ENCODE results near the gene IMPDH1. TPM values are rescaled to one million over a fixed set of nuclear protein-coding genes. Genes with fewer than 3 reads are reported as not detected.
"Not testable (repeated sequence)": the region's sequence is repeated elsewhere in the genome, so short reads cannot be mapped to it uniquely, and the experiment has no call there.

Gene IMPDH1
- polyA plus RNA-seq (2013) = 37.5 TPM

GRCh38 chr7:128409596-128410450, at the start of gene IMPDH1:
Gene IMPDH1, minus strand, starts transcription at chr7:128409982. Its CDS starts 81 bp downstream, at chr7:128409901.
- peak; percentile 65 to 87 (median 84) for DNase-seq
- Histone ChIP-seq H3K27ac (ENCODE audit: insufficient read depth in 1 of 2, low read depth in 1 of 2, low read length in 2 of 2, poor library complexity in 1 of 2, severe bottlenecking in 2 of 2) (peak within 1 kb of the TSS in 1 of 2 experiments; percentile 57), H3K4me3 (ENCODE audit: control insufficient read depth in 1 of 7, extremely low read depth in 1 of 7, insufficient read depth in 4 of 7, low read depth in 2 of 7, low read length in 6 of 7) (peak within 1 kb of the TSS; percentile 73 to 91 (median 78)), H3K27me3 (replicated peaks in 2 of 5; ENCODE audit: control insufficient read depth in 4 of 5, insufficient read depth in 5 of 5, low read length in 4 of 5) (no peaks in the 10 kb centered on the region), H3K9me3 (ENCODE audit: control extremely low read depth in 1 of 5, control insufficient read depth in 4 of 5, insufficient read depth in 2 of 5, low read depth in 1 of 5, low read length in 4 of 5) (peaks cover 0 to 4% (median 0%) of the 10 kb centered on the region in 5 experiments), H3K4me1 (ENCODE audit: control extremely low read depth in 1 of 4, control insufficient read depth in 4 of 4, insufficient read depth in 4 of 4, low read length in 3 of 4) (peaks cover 9 to 51% (median 49%) of the 10 kb centered on the region in 4 experiments), H3K36me3 (ENCODE audit: control insufficient read depth in 4 of 4, insufficient read depth in 4 of 4, low read length in 3 of 4) (no peaks in the 10 kb centered on the region)
- CTCF ChIA-PET = interaction anchor here (1.4 to 67.2 kb wide), 5 partner anchors 1 to 62 kb away, joined by 4 to 1829 read pairs (median 12); partner anchors contain the start of genes IMPDH1 and PRRT4
- POLR2A ChIA-PET = no interaction called here
- WGBS (ENCODE audit: insufficient coverage) = 0% methylated on average over 69 of the region's 87 CpGs

GRCh38 chr7:128459394-128459878, 49.7 kb upstream of the IMPDH1 start:
- peaks cover 0 to 9% (median 3%) of the 10 kb centered on the region in 4 experiments for H3K36me3 ChIP-seq (ENCODE audit: control insufficient read depth in 4 of 4, insufficient read depth in 4 of 4, low read length in 3 of 4)
- 0% methylated on average over 2 of the region's 5 CpGs for WGBS (ENCODE audit: insufficient coverage)

DNA sequence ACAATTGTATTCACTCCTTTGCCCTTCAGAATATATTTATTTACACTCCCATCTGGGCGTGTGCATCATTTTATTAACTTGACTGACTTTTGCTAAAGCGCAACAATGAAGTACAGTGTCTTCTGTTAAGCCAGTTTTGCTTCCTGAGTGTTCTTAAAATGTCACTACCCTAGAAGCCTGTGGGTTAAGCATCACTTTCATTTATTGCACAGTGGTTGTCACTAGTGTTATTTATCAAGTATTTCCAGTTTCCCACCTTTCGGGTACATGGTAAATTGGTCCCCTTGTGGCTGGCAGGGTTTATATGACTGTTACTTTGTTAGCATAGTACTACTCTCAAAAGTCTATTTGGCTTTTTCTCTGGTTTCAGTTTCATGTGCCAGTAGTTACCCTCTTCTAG, 49.2 kb upstream of the IMPDH1 start:
- H3K27ac ChIP-seq (ENCODE audit: insufficient read depth in 1 of 2, low read depth in 1 of 2, low read length in 2 of 2, poor library complexity in 1 of 2, severe bottlenecking in 2 of 2) = no peak overlapping the region
- no peaks in the 10 kb centered on the region for H3K27me3 ChIP-seq (replicated peaks in 2 of 5; ENCODE audit: control insufficient read depth in 4 of 5, insufficient read depth in 5 of 5, low read length in 4 of 5)
- WGBS (ENCODE audit: insufficient coverage) = 86% methylated on average over 2 of the region's 3 CpGs
- ChIA-PET CTCF (interaction anchor here (1.0 to 4.2 kb wide), 12 partner anchors 10 to 113 kb away, joined by 3 to 273 read pairs (median 5); partner anchors contain the start of gene RBM28), POLR2A (no interaction called here)
- H3K4me1 ChIP-seq (ENCODE audit: control extremely low read depth in 1 of 4, control insufficient read depth in 4 of 4, insufficient read depth in 4 of 4, low read length in 3 of 4) = peaks cover 7 to 32% (median 21%) of the 10 kb centered on the region in 4 experiments
- H3K36me3 ChIP-seq (ENCODE audit: control insufficient read depth in 4 of 4, insufficient read depth in 4 of 4, low read length in 3 of 4) = peaks cover 0 to 9% (median 3%) of the 10 kb centered on the region in 4 experiments
- no peaks in the 10 kb centered on the region for H3K9me3 ChIP-seq (ENCODE audit: control extremely low read depth in 1 of 5, control insufficient read depth in 4 of 5, insufficient read depth in 2 of 5, low read depth in 1 of 5, low read length in 4 of 5)
- DNase-seq = no peak
- no peak overlapping the region for H3K4me3 ChIP-seq (ENCODE audit: control insufficient read depth in 1 of 7, extremely low read depth in 1 of 7, insufficient read depth in 4 of 7, low read depth in 2 of 7, low read length in 6 of 7)

More at GRCh38 chr7:128459394-128459878, 49.7 kb upstream of the IMPDH1 start:
- ChIA-PET CTCF (interaction anchor here (0.7 to 4.2 kb wide), 24 partner anchors 11 to 113 kb away, joined by 3 to 273 read pairs (median 5); partner anchors contain the start of gene RBM28), POLR2A (interaction anchor here (1.0 to 1.1 kb wide), 2 partner anchors 31 to 34 kb away, joined by 3 to 4 read pairs; no protein-coding TSS in a partner anchor)
- Histone ChIP-seq H3K27ac (ENCODE audit: insufficient read depth in 1 of 2, low read depth in 1 of 2, low read length in 2 of 2, poor library complexity in 1 of 2, severe bottlenecking in 2 of 2) (no peak overlapping the region), H3K4me3 (ENCODE audit: control insufficient read depth in 1 of 7, extremely low read depth in 1 of 7, insufficient read depth in 4 of 7, low read depth in 2 of 7, low read length in 6 of 7) (peak overlapping the region in 1 of 7 experiments; percentile 52), H3K4me1 (ENCODE audit: control extremely low read depth in 1 of 4, control insufficient read depth in 4 of 4, insufficient read depth in 4 of 4, low read length in 3 of 4) (peaks cover 7 to 32% (median 21%) of the 10 kb centered on the region in 4 experiments), H3K9me3 (ENCODE audit: control extremely low read depth in 1 of 5, control insufficient read depth in 4 of 5, insufficient read depth in 2 of 5, low read depth in 1 of 5, low read length in 4 of 5) (no peaks in the 10 kb centered on the region), H3K27me3 (replicated peaks in 2 of 5; ENCODE audit: control insufficient read depth in 4 of 5, insufficient read depth in 5 of 5, low read length in 4 of 5) (no peaks in the 10 kb centered on the region)
- DNase-seq = peak; percentile 76 to 90 (median 85)

GRCh38 chr7:128457385-128457784, 47.6 kb upstream of the IMPDH1 start:
- H3K36me3 ChIP-seq (ENCODE audit: control insufficient read depth in 4 of 4, insufficient read depth in 4 of 4, low read length in 3 of 4); H3K9me3 ChIP-seq (ENCODE audit: control extremely low read depth in 1 of 5, control insufficient read depth in 4 of 5, insufficient read depth in 2 of 5, low read depth in 1 of 5, low read length in 4 of 5); H3K27me3 ChIP-seq (replicated peaks in 2 of 5; ENCODE audit: control insufficient read depth in 4 of 5, insufficient read depth in 5 of 5, low read length in 4 of 5); DNase-seq; POLR2A ChIA-PET; H3K27ac ChIP-seq (ENCODE audit: insufficient read depth in 1 of 2, low read depth in 1 of 2, low read length in 2 of 2, poor library complexity in 1 of 2, severe bottlenecking in 2 of 2): not testable (repeated sequence)
- peaks cover 7 to 32% (median 21%) of the 10 kb centered on the region in 4 experiments for H3K4me1 ChIP-seq (ENCODE audit: control extremely low read depth in 1 of 4, control insufficient read depth in 4 of 4, insufficient read depth in 4 of 4, low read length in 3 of 4)
- H3K4me3 ChIP-seq (ENCODE audit: control insufficient read depth in 1 of 7, extremely low read depth in 1 of 7, insufficient read depth in 4 of 7, low read depth in 2 of 7, low read length in 6 of 7) = peak overlapping the region in 1 of 7 experiments; percentile 98
- 98% methylated on average over 5 of the region's 6 CpGs for WGBS (ENCODE audit: insufficient coverage)
- CTCF ChIA-PET = interaction anchor here (0.9 to 2.1 kb wide), 8 partner anchors 12 to 110 kb away, joined by 3 to 33 read pairs (median 3); no protein-coding TSS in a partner anchor

GRCh38 chr7:128456255-128456725, 46.5 kb upstream of the IMPDH1 start:
- Histone ChIP-seq H3K36me3 (ENCODE audit: control insufficient read depth in 4 of 4, insufficient read depth in 4 of 4, low read length in 3 of 4) (peaks cover 0 to 9% (median 3%) of the 10 kb centered on the region in 4 experiments), H3K4me3 (ENCODE audit: control insufficient read depth in 1 of 7, extremely low read depth in 1 of 7, insufficient read depth in 4 of 7, low read depth in 2 of 7, low read length in 6 of 7) (peak overlapping the region; percentile 77 to 98 (median 88)), H3K4me1 (ENCODE audit: control extremely low read depth in 1 of 4, control insufficient read depth in 4 of 4, insufficient read depth in 4 of 4, low read length in 3 of 4) (peaks cover 7 to 32% (median 21%) of the 10 kb centered on the region in 4 experiments), H3K27me3 (replicated peaks in 2 of 5; ENCODE audit: control insufficient read depth in 4 of 5, insufficient read depth in 5 of 5, low read length in 4 of 5) (peaks cover 0 to 4% (median 0%) of the 10 kb centered on the region in 5 experiments), H3K27ac (ENCODE audit: insufficient read depth in 1 of 2, low read depth in 1 of 2, low read length in 2 of 2, poor library complexity in 1 of 2, severe bottlenecking in 2 of 2) (peak overlapping the region in 1 of 2 experiments; percentile 67), H3K9me3 (ENCODE audit: control extremely low read depth in 1 of 5, control insufficient read depth in 4 of 5, insufficient read depth in 2 of 5, low read depth in 1 of 5, low read length in 4 of 5) (no peaks in the 10 kb centered on the region)
- POLR2A ChIA-PET = no interaction called here
- CTCF ChIA-PET = interaction anchor here (2.1 to 5.6 kb wide), 2 partner anchors 28 to 29 kb away, joined by 33 to 56 read pairs; no protein-coding TSS in a partner anchor
- no peak for DNase-seq
- WGBS (ENCODE audit: insufficient coverage) = 0% methylated on average over 1 of the region's 5 CpGs

GRCh38 chr7:128455543-128456254, 45.9 kb upstream of the IMPDH1 start, which contains the start of gene HILPDA:
Gene HILPDA, plus strand, starts transcription at chr7:128455878. Its CDS starts 1,391 bp downstream, at chr7:128457269.
- CTCF ChIA-PET = interaction anchor here (0.7 to 5.6 kb wide), 6 partner anchors 12 to 112 kb away, joined by 3 to 56 read pairs (median 4); partner anchors contain the start of gene RBM28
- Histone ChIP-seq H3K36me3 (ENCODE audit: control insufficient read depth in 4 of 4, insufficient read depth in 4 of 4, low read length in 3 of 4) (peaks cover 0 to 9% (median 3%) of the 10 kb centered on the region in 4 experiments), H3K4me1 (ENCODE audit: control extremely low read depth in 1 of 4, control insufficient read depth in 4 of 4, insufficient read depth in 4 of 4, low read length in 3 of 4) (peaks cover 7 to 32% (median 21%) of the 10 kb centered on the region in 4 experiments), H3K27ac (ENCODE audit: insufficient read depth in 1 of 2, low read depth in 1 of 2, low read length in 2 of 2, poor library complexity in 1 of 2, severe bottlenecking in 2 of 2) (peak within 1 kb of the TSS in 1 of 2 experiments; percentile 85), H3K9me3 (ENCODE audit: control extremely low read depth in 1 of 5, control insufficient read depth in 4 of 5, insufficient read depth in 2 of 5, low read depth in 1 of 5, low read length in 4 of 5) (no peaks in the 10 kb centered on the region), H3K27me3 (replicated peaks in 2 of 5; ENCODE audit: control insufficient read depth in 4 of 5, insufficient read depth in 5 of 5, low read length in 4 of 5) (peaks cover 0 to 4% (median 0%) of the 10 kb centered on the region in 5 experiments), H3K4me3 (ENCODE audit: control insufficient read depth in 1 of 7, extremely low read depth in 1 of 7, insufficient read depth in 4 of 7, low read depth in 2 of 7, low read length in 6 of 7) (peak within 1 kb of the TSS; percentile 77 to 98 (median 88))
- peak; percentile 85 to 92 (median 92) for DNase-seq
- POLR2A ChIA-PET = interaction anchor here (0.7 kb wide), 1 partner anchor 94 kb away, joined by 5 read pairs; no protein-coding TSS in a partner anchor
- 0% methylated on average over 48 of the region's 64 CpGs for WGBS (ENCODE audit: insufficient coverage)
